Measurements from ENCODE around the gene SPATA3. TPM values are rescaled to one million over a fixed set of nuclear protein-coding genes. Genes with fewer than 3 reads are reported as not detected.

The SPATA3 gene
- total and polyA plus RNA-seq, 2 of the 13 experiments (the other 11 are each of a cell fraction or from before 2014, with no cell fraction given), result not detected

DNA sequence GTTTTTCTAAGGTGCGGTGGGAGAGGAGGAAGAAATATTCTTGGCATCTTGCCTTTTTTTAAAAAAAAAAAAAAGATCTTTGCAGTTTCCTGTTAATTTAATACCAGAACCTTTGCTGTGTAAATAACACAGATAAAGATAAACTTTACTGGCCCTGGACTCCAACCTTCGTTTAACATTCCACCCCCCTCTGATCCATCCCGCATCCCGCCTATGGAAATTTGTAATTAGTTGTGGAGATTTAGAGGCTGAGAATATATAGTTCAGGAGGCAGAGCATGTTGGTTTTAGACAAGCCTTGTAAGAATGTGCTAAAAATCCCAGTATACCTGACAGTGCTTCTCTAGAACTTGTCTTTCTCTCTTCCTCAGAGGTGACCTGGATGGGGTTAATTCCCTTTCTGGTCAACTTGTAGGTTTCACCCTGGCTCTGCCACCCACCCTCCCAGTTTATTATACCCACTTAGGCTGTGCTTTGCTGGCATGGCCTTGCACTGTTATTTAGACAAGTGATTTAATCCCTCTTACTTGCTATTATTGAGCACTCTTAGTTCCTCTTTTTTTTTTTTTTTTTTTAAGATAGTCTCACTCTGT lies 38.5 kb downstream of the SPATA3 start (continued):
- TF ChIP-seq NFE2L1 (CRISPR knock-in tag; IDR thresholded peaks at IDR 0.05; ENCODE audit: borderline replicate concordance) (no peak), FOSL1 (CRISPR knock-in tag; IDR thresholded peaks at IDR 0.05; ENCODE audit: borderline replicate concordance) (no peak), MIXL1 (CRISPR knock-in tag; IDR thresholded peaks at IDR 0.05) (0 out of 2 replicates have a peak, but pooled peaks have one; percentile 30), PCBP1 (IDR thresholded peaks at IDR 0.05; ENCODE audit: borderline replicate concordance, low read depth, low read length) (no peak), ZNF281 (CRISPR knock-in tag; IDR thresholded peaks at IDR 0.05; ENCODE audit: borderline replicate concordance) (peak; percentile 26; the same call in 1 of the 2 replicates), RCOR2 (CRISPR knock-in tag; IDR thresholded peaks at IDR 0.05) (no peak), ZNF343 (CRISPR knock-in tag; IDR thresholded peaks at IDR 0.05) (no peak), ZNF772 (CRISPR knock-in tag; IDR thresholded peaks at IDR 0.05) (no peak), ZNF570 (CRISPR knock-in tag; IDR thresholded peaks at IDR 0.05; ENCODE audit: borderline replicate concordance) (no peak), NR2F6 (IDR thresholded peaks at IDR 0.05) (peak; percentile 51; the same call in 1 of the 2 replicates), NR2F6 (CRISPR knock-in tag; IDR thresholded peaks at IDR 0.05) (no peak), POLR2A (IDR thresholded peaks at IDR 0.05; ENCODE audit: insufficient read depth in 1 of 2, low read depth in 2 of 2, low read length in 2 of 2) (no peak), ZSCAN31 (CRISPR knock-in tag; IDR thresholded peaks at IDR 0.05; ENCODE audit: low read depth) (no peak), ZNF333 (CRISPR knock-in tag; IDR thresholded peaks at IDR 0.05; ENCODE audit: borderline replicate concordance) (no peak), SPEN (CRISPR knock-in tag; IDR thresholded peaks at IDR 0.05; ENCODE audit: low read depth) (0 out of 2 replicates have a peak, but pooled peaks have one; percentile 25), ZBTB20 (CRISPR knock-in tag; IDR thresholded peaks at IDR 0.05; ENCODE audit: borderline replicate concordance, low read depth) (peak; percentile 49; the same call in 1 of the 2 replicates), IKZF4 (CRISPR knock-in tag; IDR thresholded peaks at IDR 0.05; ENCODE audit: borderline replicate concordance, low read depth, not compliant biosample characterization) (no peak), HDAC1 (CRISPR knock-in tag; IDR thresholded peaks at IDR 0.05) (peak; percentile 71; the same call in 1 of the 2 replicates), KAT8 (CRISPR knock-in tag; IDR thresholded peaks at IDR 0.05) (no peak), ZMAT3 (CRISPR knock-in tag; conservative IDR thresholded peaks at IDR 0.05) (0 out of 2 replicates have a peak, but pooled peaks have one; percentile 9), JUND (CRISPR knock-in tag; IDR thresholded peaks at IDR 0.05) (no peak), CC2D1A (CRISPR knock-in tag; IDR thresholded peaks at IDR 0.05) (no peak), TBL1XR1 (IDR thresholded peaks at IDR 0.05; ENCODE audit: borderline replicate concordance, low read length, partially characterized antibody) (no peak)
- TF ChIP-seq, protein P1, sequence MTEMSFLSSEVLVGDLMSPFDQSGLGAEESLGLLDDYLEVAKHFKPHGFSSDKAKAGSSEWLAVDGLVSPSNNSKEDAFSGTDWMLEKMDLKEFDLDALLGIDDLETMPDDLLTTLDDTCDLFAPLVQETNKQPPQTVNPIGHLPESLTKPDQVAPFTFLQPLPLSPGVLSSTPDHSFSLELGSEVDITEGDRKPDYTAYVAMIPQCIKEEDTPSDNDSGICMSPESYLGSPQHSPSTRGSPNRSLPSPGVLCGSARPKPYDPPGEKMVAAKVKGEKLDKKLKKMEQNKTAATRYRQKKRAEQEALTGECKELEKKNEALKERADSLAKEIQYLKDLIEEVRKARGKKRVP (CRISPR knock-in tag; IDR thresholded peaks at IDR 0.05), result no peak
- TF ChIP-seq, protein P2, sequence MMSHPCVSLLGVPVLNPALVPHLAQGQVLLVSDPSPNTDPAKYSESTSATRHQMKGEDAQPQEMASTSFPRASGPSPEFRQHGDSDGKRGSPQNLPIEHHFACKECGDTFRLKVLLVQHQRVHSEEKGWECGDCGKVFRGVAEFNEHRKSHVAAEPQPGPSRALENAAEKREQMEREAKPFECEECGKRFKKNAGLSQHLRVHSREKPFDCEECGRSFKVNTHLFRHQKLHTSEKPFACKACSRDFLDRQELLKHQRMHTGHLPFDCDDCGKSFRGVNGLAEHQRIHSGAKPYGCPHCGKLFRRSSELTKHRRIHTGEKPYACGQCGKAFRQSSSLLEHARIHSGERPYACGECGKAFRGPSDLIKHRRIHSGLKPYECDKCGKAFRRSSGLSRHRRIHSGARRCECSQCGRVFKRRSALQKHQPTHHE (CRISPR knock-in tag; IDR thresholded peaks at IDR 0.05; ENCODE audit: borderline replicate concordance), result no peak
